Astrocyte (in vitro differentiated cells and primary cell): Measurements from ENCODE around the gene ZMIZ1. TPM values are rescaled to one million over a fixed set of nuclear protein-coding genes. Genes with fewer than 3 reads are reported as not detected.

Experiments used
- DNase-seq: peaks from one replicate; pipeline ENCODE4 v3.0.0-alpha.2; 2010; ENCODE audit warnings: low read depth
- FAIRE-seq: peaks from 2 replicates; lab custom pipeline; 2011; peaks lifted over from hg19 to GRCh38; lab: Jason Lieb, UNC
- H2AFZ ChIP-seq: 2 replicates; pipeline ENCODE4 v1.6.0; 2012; ENCODE audit warnings: low read depth, low read length, inconsistent platforms
- H3K27ac ChIP-seq: 2 replicates; pipeline ENCODE4 v1.5.1; 2011; ENCODE audit warnings: low read depth, low read length, inconsistent platforms
- H3K27me3 ChIP-seq: 2 replicates; pipeline ENCODE4 v1.6.0; 2011; ENCODE audit warnings: low read length, inconsistent platforms; ENCODE audit not compliant: insufficient read depth
- H3K36me3 ChIP-seq: 2 replicates; pipeline ENCODE4 v1.5.1; 2011; ENCODE audit warnings: low read length, inconsistent platforms; ENCODE audit not compliant: insufficient read depth
- H3K4me1 ChIP-seq: 2 replicates; pipeline ENCODE4 v1.5.1; 2011; ENCODE audit warnings: low read length, inconsistent platforms; ENCODE audit not compliant: insufficient read depth
- H3K4me2 ChIP-seq: 2 replicates; pipeline ENCODE4 v1.6.0; 2012; ENCODE audit warnings: low read length, inconsistent platforms
- H3K4me3 ChIP-seq: 2 replicates; pipeline ENCODE4 v1.5.1; 2011; ENCODE audit warnings: low read depth, mild to moderate bottlenecking, low read length, inconsistent platforms; ENCODE audit not compliant: insufficient read depth
- H3K79me2 ChIP-seq: 2 replicates; pipeline ENCODE4 v1.6.0; 2012; ENCODE audit warnings: mild to moderate bottlenecking, low read length, inconsistent platforms; ENCODE audit not compliant: insufficient read depth
- H3K9ac ChIP-seq: 2 replicates; pipeline ENCODE4 v1.6.0; 2012; ENCODE audit warnings: mild to moderate bottlenecking, low read length, inconsistent platforms
- H3K9me3 ChIP-seq: 2 replicates; pipeline ENCODE4 v1.5.1; 2012; ENCODE audit warnings: low read depth, mild to moderate bottlenecking, low read length, inconsistent platforms; ENCODE audit not compliant: insufficient read depth
- H4K20me1 ChIP-seq: 2 replicates; pipeline ENCODE4 v1.6.0; 2012; ENCODE audit warnings: low read length, inconsistent platforms; ENCODE audit not compliant: insufficient read depth
- H3K27ac Mint-ChIP-seq: one replicate; pipeline ENCODE4 v1.8.0; 2021; ENCODE audit warnings: mild to moderate bottlenecking, mixed read lengths; ENCODE audit not compliant: unreplicated experiment
- H3K27me3 Mint-ChIP-seq: one replicate; pipeline ENCODE4 v1.8.0; 2021; ENCODE audit warnings: low read depth, mixed read lengths; ENCODE audit not compliant: unreplicated experiment
- H3K36me3 Mint-ChIP-seq: one replicate; pipeline ENCODE4 v1.8.0; 2021; ENCODE audit warnings: low read depth, mixed read lengths; ENCODE audit not compliant: unreplicated experiment
- H3K4me1 Mint-ChIP-seq: one replicate; pipeline ENCODE4 v1.8.0; 2021; ENCODE audit warnings: low read depth, mixed read lengths; ENCODE audit not compliant: unreplicated experiment
- H3K4me3 Mint-ChIP-seq: one replicate; pipeline ENCODE4 v1.8.0; 2021; ENCODE audit warnings: mild to moderate bottlenecking, moderate library complexity, mixed read lengths; ENCODE audit not compliant: unreplicated experiment
- H3K9me3 Mint-ChIP-seq: one replicate; pipeline ENCODE4 v1.8.0; 2021; ENCODE audit warnings: mild to moderate bottlenecking, mixed read lengths; ENCODE audit not compliant: unreplicated experiment
- EZH2 ChIP-seq: IDR thresholded peaks from 2 replicates; pipeline ENCODE4 v1.6.1; 2012; ENCODE audit warnings: mild to moderate bottlenecking, low read length, inconsistent platforms; ENCODE audit not compliant: insufficient read depth
- total RNA-seq: library from RNA; stranded (reverse); gene quantifications from 2 replicates; pipeline ENCODE4 v1.2.1, GENCODE V29; 2021
- TF ChIP-seq, protein P1 (sequence below): IDR thresholded peaks from 2 replicates; pipeline ENCODE4 v1.5.1; 2011; ENCODE audit warnings: low read depth, mild to moderate bottlenecking, inconsistent platforms, low read length, moderate library complexity; ENCODE audit not compliant: insufficient read depth

Gene ZMIZ1
- total RNA-seq, 1 donor from 2014 or later = 45.5 TPM

DNA sequence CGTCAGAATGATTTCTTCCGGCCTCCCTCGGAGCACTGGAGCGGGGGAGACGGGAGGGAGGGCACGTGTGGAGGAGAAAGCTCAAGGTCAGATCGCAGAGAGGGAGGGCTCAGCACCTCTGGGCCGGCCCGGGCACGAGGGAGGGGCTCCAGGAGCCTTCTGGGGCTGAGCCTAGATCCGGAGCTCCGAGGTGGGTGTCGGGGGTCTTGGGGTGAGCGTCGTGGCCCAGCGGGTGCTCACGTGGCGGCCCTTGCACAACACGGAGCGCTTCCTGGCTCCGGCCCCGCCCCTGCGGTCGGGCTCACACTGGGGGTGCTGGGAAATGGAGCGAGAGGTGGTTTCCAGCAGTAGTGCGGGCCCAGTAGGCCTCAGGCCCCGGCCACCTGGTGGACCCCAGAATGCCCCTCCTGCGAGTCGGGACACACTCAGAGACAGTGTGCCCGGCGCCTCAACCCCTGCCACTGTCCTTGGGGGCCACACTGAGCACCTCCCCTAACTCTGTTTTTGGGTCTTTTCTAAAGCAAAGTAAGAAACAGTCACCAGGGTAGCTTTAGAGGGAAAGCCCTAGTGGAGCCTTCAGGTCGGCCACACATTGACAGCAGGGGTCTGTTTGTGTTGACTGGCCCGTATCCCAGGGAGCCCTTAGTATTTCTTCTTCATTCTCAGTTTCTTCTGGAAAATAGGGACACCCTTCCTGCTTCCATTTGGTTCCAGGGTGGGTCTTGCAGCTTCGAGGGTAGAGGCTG lies 279.3 kb downstream of the ZMIZ1 start:
- Mint-ChIP-seq H3K9me3 (no peaks in the 10 kb centered on the region), H3K4me3 (peak overlapping the region; percentile 85), H3K36me3 (peaks cover 12% of the 10 kb centered on the region), H3K27ac (peak overlapping the region; percentile 58), H3K4me1 (peaks cover 2% of the 10 kb centered on the region), H3K27me3 (peaks cover 15% of the 10 kb centered on the region)
- TF ChIP-seq EZH2 = no peak
- TF ChIP-seq, protein P1, sequence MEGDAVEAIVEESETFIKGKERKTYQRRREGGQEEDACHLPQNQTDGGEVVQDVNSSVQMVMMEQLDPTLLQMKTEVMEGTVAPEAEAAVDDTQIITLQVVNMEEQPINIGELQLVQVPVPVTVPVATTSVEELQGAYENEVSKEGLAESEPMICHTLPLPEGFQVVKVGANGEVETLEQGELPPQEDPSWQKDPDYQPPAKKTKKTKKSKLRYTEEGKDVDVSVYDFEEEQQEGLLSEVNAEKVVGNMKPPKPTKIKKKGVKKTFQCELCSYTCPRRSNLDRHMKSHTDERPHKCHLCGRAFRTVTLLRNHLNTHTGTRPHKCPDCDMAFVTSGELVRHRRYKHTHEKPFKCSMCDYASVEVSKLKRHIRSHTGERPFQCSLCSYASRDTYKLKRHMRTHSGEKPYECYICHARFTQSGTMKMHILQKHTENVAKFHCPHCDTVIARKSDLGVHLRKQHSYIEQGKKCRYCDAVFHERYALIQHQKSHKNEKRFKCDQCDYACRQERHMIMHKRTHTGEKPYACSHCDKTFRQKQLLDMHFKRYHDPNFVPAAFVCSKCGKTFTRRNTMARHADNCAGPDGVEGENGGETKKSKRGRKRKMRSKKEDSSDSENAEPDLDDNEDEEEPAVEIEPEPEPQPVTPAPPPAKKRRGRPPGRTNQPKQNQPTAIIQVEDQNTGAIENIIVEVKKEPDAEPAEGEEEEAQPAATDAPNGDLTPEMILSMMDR = no peak
- H3K36me3 ChIP-seq = peaks cover 20% of the 10 kb centered on the region
- no peaks in the 10 kb centered on the region for H3K9me3 ChIP-seq
- FAIRE-seq (no peak), DNase-seq (peak; percentile 51)
- H4K20me1 ChIP-seq = peaks cover 45% of the 10 kb centered on the region
- no peaks in the 10 kb centered on the region for H3K27me3 ChIP-seq
- H3K79me2 ChIP-seq = peaks cover 34% of the 10 kb centered on the region
- peak overlapping the region; percentile 78 for H3K4me3 ChIP-seq
- peak overlapping the region; percentile 94 for H2AFZ ChIP-seq
- peak overlapping the region; percentile 96 for H3K4me2 ChIP-seq
- H3K9ac ChIP-seq = peak overlapping the region; percentile 94
- H3K4me1 ChIP-seq = peaks cover 19% of the 10 kb centered on the region
- peak overlapping the region; percentile 72 for H3K27ac ChIP-seq

DNA sequence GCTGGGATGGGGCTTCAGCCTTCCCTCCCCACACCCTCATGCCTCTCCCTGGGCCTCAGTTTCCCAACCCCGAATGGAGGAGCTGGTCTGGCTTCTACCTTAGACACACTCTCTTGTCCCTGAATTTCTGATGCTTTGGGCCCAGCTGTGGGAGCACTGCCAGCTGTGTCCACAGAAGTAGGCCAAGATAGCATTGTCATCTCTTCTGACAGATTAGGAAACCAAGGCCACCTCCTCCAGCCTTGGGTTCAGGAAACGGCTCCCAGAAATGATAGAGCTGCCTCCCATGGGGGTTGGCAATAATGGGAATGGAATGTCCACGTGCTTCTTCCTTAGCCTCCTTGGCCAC lies 279.8 kb downstream of the ZMIZ1 start:
- H3K27me3 Mint-ChIP-seq = peaks cover 12% of the 10 kb centered on the region
- Histone ChIP-seq H3K4me2 (peak overlapping the region; percentile 96), H3K4me3 (peak overlapping the region; percentile 78), H3K79me2 (peaks cover 37% of the 10 kb centered on the region), H3K9ac (peak overlapping the region; percentile 94), H3K4me1 (peaks cover 19% of the 10 kb centered on the region), H3K9me3 (no peaks in the 10 kb centered on the region), H3K27me3 (no peaks in the 10 kb centered on the region), H3K27ac (no peak overlapping the region), H2AFZ (no peak overlapping the region), H3K36me3 (peaks cover 24% of the 10 kb centered on the region), H4K20me1 (peaks cover 51% of the 10 kb centered on the region)
- H3K4me3 Mint-ChIP-seq = peak overlapping the region; percentile 85
- DNase-seq (no peak), FAIRE-seq (no peak)
- peaks cover 4% of the 10 kb centered on the region for H3K9me3 Mint-ChIP-seq
- TF ChIP-seq EZH2 = no peak
- TF ChIP-seq, protein P1 = no peak
- peak overlapping the region; percentile 58 for H3K27ac Mint-ChIP-seq
- H3K4me1 Mint-ChIP-seq = peaks cover 2% of the 10 kb centered on the region
- H3K36me3 Mint-ChIP-seq = peaks cover 18% of the 10 kb centered on the region

DNA sequence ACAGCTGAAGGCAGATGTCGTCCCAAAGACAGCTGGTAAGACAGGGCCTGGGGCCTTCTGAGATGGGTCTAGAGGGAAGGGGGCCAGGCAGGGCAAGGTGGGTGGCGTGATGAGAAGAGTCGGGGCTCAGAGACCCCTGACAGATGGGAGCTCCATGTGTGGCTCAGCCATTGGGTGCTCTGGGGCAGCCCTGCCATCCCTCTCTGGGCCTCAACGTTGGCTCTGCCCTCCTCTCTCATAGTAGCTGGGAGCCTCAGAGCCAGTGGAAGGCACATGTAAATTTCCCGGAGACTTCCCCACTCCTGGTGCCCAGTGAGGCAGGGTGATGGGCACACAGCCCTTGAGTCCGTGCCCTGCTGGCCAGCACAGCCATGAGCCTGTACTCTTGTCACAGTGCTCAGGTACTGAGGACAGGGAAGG lies 280.3 kb downstream of the ZMIZ1 start:
- peaks cover 39% of the 10 kb centered on the region for H3K79me2 ChIP-seq
- peak overlapping the region; percentile 96 for H3K4me2 ChIP-seq
- no peaks in the 10 kb centered on the region for H3K9me3 ChIP-seq
- peak overlapping the region; percentile 78 for H3K4me3 ChIP-seq
- H2AFZ ChIP-seq = no peak overlapping the region
- TF ChIP-seq, protein P1 = no peak
- TF ChIP-seq EZH2 = no peak
- no peak for FAIRE-seq
- peaks cover 22% of the 10 kb centered on the region for H3K36me3 Mint-ChIP-seq
- H3K4me1 Mint-ChIP-seq = peaks cover 2% of the 10 kb centered on the region
- H3K27me3 ChIP-seq = no peaks in the 10 kb centered on the region
- H3K36me3 ChIP-seq = peaks cover 28% of the 10 kb centered on the region
- H3K27me3 Mint-ChIP-seq = peaks cover 8% of the 10 kb centered on the region
- peak overlapping the region; percentile 94 for H3K9ac ChIP-seq
- H3K27ac Mint-ChIP-seq = no peak overlapping the region
- H3K4me3 Mint-ChIP-seq = peak overlapping the region; percentile 85
- no peak overlapping the region for H3K27ac ChIP-seq
- DNase-seq = no peak
- peaks cover 5% of the 10 kb centered on the region for H3K9me3 Mint-ChIP-seq
- peaks cover 19% of the 10 kb centered on the region for H3K4me1 ChIP-seq
- peaks cover 56% of the 10 kb centered on the region for H4K20me1 ChIP-seq
